DMS114 treated with DMSO at 0.1 percent for 48 hours (cell line): Measurements from ENCODE around the gene HMCES.

ENCODE experiments used
- DNase-seq: peaks from one replicate; lab custom pipeline; 2025; ENCODE audit not compliant: unreplicated experiment; lab: John Stamatoyannopoulos, UW

Gene HMCES, protein sequence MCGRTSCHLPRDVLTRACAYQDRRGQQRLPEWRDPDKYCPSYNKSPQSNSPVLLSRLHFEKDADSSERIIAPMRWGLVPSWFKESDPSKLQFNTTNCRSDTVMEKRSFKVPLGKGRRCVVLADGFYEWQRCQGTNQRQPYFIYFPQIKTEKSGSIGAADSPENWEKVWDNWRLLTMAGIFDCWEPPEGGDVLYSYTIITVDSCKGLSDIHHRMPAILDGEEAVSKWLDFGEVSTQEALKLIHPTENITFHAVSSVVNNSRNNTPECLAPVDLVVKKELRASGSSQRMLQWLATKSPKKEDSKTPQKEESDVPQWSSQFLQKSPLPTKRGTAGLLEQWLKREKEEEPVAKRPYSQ

DNA sequence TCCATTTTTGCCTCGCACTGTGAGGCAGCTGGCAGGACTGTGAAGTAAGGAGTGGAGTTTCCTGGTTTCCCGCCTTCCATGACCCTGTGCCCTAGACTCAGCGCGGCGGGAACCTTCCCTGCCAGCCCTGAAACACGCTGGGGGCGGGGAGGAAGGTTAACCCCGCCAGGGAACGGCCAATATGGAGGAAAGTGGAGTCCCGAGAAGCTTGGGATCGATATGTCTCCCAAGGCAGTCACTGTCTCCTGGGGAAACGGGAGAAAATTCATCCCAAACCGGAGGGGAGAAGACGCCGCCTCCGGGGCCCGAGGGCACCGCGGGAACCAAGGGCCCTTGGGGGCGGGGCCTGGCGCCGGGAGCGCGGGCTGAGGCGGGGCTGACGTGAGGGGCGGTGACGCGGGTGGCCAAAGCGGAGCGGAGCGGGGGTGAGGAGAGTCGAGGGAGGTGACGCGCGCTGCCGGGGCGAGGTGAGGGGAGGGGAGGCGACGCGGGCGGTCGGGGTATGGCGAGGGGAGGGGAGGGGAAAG lies at the start of gene HMCES:
Gene HMCES, plus strand, starts transcription at position 432 of the 527 bp plus-strand sequence. CDS start 863 bp downstream, outside the sequence.
- DNase-seq, result peak; percentile 78

DNA sequence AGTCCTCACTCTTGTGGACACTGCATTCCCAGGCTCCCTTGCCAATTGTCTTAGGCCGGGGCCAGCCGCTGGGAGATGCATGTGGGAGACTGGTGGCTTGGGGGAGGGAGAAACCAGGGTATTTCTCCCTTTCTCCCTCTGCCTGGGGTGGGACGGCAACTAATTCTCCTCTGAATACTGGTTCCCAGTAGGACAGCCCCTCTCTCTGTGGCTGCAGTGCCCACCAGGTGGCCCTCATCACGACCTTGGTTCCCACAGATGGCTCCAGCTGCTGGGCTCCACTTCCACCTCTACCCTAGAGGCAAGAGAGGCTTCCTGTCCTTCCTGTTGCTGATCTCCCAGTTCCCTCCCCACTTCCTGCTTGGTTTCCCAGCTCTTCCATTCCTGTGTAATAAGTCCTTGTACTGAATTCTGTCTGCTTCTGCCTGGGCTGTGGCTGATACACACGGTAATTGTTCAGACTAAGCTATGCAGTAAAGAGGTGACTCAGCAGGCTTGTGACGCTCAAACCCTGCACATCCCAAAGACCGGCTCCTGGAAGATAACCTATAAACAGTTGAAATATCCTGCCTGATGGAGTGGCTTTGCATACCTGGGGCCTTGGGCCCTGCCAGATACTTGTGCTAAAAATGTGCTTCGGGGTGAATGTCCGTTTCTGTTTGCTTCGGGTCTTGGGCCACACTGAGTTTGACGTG lies 49.6 kb upstream of the HMCES start:
- no peak for DNase-seq

DNA sequence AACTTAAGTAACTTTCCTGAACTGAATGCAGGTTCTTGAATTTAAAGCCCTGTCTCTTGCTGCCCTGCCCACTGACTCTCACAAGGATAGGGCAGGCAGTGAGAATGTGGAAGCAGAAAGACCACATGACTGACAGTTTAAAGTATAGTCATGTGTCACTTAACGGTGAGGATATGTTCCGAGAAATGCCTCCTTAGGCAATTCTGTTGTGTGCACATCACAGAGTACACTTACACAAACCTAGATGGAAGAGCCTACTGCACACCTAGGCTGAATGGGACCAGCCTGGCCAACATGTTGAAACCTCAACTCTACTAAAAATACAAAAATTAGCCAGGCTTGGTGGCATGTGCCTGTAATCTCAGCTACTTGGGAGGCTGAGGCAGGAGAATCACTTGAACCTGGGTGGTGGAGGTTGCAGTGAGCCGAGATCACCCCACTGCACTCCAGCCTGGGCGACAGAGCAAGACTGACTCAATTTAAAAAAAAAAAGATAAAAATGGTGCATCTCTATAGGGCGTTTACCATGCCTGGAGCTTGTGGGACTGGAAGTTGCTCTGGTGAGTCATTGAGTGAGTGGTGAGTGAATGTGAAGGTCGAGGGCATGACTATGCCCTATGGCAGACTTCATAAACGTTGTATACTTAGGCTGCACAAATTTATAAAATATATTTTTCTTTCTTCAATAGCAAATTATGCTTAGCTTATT lies 48.2 kb upstream of the HMCES start:
- DNase-seq, result no peak

DNA sequence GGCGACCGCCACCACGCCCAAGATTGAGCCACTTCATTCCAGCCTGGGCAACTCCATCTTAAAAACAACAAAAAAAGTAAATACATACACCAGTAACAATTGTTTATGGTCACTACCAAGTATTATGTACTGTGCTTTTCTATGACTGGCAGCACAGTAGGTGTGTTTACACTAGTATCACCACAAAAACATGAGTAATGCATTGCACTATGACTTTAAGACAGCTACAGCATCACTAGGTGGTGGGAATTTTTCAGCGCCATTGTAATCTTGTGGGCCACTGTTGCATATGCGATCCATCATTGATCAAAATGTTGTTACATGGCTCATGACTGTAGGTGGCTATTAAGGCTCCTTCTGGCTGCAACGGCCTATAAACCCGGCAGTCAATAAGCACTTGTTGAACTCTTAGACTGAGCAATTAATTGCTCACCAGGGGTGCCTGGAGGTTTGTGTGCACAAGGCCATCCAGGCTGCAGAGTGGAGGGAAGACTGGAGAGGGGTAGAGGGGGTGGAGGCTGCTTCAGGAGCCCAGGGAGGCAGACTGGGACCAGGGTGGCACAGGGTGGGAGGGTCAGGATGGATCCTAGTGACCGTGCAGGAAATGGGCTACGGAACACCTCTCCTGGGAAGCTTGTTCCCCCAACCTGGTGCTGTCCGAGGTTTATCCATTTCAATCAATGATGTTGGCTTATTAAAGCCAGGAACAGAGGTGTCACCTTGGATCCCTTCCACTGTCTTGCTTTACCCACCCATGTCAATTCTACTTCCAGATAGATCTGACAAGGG lies 47.1 kb upstream of the HMCES start:
- DNase-seq, result no peak

DNA sequence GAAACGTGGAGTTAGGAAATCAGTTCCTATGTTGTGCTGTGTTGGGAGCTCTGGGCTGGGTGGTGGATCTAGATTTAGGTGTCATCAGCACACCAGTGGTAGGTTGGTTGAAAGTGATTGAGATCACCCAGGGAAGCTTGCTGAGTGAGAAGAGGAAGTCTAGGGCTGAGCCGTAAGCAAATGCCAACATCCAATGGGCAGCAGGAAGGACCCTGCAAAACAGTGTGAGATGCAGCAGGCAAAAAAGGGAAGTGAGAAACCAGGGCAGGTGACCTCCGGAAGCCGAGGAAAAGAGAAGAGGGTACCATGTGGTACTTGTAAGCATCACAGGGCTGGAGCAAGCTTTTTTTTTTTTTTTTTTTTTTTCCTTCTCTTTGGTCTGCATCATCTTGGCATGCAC lies 45.1 kb upstream of the HMCES start:
- no peak for DNase-seq

DNA sequence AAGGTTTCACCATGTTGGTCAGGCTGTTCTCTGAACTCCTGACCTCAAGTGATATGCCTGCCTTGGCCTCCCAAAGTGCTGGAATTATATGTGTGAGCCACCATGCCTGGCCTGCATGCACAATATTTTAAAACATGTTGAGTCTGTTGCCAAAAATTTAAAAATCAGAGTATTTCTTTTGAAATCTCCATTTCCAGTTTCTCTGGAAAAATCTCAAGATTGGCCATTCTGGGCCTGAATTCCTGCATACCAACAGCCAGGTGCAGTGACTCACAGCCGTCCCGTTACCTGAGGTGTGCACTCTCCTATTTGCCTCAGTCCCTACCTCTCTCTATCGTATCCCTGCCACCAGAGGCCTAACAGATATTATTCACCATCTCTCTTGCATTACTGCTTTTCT lies 44.2 kb upstream of the HMCES start:
- no peak for DNase-seq

DNA sequence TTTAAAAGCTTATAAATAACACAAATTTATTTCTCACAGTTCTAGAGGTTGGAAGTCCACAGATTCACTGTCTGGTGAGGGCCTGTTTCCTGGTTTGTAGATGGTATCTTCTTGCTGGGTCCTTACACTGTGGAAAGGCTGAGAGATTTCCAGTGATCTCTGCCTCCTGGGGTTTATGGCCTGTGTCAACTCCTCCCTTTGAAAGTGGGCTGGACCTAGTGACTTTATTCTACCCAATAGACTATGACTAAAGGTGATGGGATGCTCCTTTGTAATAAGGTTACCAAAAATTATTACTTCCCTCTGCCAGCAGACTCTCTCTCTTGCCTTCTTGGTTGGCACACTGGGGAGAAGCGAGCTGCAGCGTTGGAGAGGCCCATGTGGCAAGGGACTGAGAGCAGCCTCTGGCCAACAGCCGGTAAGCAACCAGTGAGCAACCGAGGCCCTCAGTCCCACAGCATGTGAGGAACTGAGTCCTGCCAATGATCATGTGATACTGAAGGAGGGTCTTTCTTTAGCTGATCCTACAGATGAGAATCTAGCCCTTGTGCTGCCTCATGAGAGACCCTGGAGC lies 43.2 kb upstream of the HMCES start:
- DNase-seq, result no peak

DNA sequence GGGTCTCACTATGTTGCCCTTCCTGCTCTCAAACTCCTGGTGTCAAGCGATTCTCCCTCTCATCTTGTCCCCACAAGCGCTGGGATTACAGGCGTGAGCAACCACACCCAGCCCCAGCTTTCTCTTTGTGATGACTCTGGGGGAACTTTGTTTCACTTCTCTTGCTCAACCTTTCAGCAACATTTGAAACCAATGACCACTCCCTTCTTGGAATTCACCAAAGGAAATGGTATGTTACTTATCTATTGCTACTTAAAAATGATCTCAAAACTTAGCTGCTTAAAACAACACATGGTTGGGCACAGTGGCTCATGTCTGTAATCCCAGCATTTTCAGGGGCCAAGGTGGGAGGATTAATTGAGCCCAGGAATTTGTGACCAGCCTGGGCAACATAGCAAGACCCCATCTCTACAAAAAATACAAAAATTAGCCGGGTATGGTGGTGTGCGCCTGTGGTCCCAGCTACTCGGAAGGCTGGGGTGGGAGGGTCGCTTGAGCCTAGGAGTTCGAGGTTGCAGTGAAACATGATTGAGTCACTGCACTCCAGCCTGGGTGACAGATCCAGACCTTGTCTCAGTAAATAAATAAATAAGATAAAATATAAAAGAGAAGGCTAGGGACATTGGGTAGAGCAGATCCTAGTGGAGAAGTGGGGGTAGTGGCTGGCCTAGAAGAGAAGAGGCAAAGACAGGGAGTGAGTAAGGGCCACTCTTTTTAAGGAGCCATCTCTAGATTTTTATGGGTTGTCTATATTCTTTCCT lies 39.5 kb upstream of the HMCES start:
- DNase-seq, result no peak

DNA sequence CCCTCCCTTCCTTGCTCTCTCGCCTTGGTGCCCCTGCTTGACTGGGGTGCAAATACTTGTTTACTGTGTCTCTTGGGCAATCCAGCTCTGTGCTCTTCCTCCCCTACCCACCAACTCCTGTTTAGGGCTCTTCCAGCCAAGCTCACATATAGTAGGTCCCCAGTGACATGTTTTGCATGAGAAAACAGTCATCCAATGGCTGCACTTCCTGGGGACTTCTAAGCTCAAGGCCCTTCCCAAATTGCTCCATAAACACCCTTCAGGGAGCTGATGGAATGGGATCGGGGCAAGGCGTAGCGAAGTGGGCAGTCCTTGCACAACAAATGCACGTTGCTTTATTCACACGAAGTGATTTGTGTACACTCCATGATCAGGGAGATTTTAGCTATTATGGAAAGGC lies 38.7 kb upstream of the HMCES start:
- DNase-seq, result no peak

DNA sequence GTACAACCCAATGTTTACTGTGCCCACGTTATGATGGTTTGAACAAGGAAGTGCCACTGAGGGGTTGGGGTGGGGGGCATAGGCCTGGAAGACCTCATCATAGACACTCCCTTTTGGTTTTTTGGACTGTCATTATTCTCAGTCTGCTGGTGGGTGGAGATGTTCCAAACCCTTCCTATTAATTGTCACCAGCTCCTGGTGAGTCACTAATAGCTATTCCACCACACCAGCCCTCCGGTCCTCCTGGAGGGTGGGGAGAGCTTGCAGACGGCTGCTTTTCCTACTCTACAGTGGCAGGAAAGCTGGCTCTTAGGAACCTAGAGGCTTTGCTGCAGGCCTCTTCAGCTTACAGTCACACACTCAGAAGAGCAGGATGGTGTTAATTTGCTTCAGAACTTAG lies 38.2 kb upstream of the HMCES start:
- no peak for DNase-seq

DNA sequence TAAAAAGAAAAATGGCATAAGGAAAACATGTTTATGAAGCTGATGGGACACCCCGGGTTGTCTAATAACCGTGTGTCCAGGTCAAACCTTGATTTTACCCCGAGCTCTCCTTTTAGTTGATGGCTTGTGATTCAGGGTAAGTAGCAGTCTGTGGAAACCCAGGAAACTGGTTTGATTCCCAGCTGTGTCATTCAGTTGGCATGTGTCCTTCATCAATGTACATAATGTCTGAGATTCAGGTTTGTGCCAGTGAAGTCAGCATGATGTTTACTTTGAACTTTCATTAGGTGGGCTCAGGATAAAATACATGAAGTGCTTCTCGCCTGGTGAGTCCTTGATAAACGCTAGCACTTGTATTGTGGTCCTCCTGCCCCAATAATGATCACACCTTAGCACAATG lies 33.5 kb upstream of the HMCES start:
- no peak for DNase-seq

DNA sequence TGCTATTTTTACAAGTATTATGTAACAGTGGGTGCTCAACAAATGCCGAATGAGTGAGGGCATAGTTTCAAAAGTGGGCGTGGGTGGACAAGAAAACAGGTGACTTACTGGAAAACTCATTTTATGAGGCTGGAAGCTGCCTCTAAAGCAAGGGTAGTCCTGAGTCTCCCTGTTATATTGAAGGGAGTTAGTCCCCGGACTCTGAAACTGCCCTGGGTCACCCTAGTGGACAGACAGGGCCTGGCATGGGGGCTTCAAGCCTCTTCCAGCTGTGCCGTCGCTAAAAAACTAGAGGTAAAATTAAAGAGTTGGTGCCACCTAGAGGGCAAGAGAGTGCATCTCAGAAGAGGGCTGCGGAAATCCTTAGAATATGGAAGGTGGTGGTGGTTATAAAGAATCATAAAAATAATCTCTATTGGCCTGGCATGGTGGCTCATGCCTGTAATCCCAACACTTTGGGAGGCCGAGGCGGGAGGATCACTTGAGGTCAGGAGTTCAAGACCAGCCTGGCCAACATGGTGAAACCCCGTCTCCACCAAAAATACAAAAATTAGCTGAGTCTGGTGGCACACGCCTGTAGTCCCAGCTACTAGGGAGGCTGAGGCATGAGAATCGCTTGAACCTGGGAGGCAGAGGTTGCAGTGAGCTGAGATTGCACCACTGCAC lies 32.9 kb upstream of the HMCES start:
- DNase-seq, result peak; percentile 90

DNA sequence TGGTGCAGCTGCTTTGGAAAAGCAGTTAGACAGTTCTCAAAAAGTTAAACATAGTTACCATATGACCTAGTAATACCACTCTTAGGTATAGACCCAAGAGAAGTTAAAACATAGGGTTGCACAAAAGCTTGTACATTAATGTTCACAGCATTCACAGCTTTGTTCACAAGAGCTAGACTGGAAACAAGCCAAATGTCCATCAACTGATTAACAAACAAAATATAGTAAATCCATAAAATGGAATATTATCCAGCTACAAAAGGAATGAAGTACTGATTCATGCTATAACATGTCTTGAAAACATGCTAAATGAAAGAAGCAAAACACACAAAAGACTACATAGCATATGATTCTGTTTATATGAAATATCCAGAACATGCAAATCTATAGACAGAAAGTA lies 32.0 kb upstream of the HMCES start:
- no peak for DNase-seq

DNA sequence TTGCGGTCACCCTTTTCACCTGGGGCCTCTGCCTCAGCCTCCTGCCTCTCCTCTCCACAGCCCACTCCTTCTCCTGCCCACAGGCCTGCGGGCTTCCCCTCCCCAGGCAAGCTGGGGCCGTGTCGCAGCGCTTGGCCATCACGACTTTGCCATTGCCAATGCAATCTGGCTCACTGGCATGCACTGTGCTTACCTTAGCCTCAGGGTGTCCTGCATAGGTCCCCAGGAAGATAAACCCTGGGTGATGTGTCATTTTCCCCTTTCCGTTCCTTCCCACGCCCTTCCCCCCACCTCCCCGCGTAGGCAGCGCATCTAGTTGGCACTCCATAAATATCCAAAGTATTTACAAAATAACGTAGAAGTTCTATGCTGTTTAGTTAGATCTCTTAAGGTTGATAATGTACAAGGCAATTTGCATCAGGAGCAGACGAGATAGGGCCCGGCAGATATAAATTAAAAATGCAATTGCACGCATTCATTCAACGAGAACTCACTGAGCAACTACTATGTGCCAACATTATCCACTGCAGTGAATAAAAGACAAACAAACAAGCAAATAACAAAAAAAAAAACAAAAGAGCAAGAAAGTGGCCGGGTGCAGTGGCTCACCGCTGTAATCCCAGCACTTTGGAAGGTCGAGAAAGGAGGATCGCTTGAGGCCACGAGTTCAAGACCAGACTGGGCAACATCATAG lies 30.2 kb upstream of the HMCES start:
- DNase-seq, result no peak

DNA sequence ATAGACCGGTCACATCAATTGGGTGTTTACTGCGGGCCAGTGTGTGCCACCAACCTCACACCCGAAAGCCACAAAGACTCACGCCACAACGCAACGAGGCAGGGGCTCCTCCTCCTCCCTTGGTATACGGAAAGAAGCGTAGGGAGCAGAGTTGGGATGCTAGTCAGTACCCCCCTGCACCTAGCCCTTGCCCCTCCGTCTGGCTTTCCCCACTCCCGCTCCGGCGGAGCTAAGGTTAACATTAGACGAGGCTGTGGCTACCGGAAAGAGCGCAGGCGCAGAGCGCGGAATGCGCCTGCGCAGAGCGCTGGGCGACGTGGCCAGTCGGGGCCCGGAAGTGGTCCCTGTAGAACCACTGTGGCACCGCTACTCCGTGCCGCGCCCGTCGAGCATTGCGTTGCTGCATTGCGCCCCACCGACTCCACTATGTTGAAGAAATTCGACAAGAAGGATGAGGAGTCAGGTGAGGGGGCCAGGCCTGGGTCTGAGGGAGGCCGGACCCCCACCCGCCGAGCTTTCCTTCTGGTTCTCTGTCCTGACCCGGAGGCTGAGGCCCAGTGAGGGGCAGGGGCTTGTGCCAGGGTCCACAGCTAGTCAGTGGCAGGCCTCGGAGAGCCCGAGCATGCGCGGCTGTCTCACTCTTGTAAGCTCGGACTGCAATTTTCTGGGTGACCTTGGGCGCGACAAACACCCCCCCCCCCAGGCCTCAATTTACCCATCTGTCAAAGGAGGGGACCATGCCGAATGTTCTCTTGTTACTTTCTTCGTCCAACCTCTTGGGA lies 29.2 kb upstream of the HMCES start, which contains the start of gene COPG1:
Gene COPG1, plus strand, starts transcription at position 323 of the 782 bp plus-strand sequence. Its CDS starts 104 bp downstream, at position 427.
- peak; percentile 82 for DNase-seq

DNA sequence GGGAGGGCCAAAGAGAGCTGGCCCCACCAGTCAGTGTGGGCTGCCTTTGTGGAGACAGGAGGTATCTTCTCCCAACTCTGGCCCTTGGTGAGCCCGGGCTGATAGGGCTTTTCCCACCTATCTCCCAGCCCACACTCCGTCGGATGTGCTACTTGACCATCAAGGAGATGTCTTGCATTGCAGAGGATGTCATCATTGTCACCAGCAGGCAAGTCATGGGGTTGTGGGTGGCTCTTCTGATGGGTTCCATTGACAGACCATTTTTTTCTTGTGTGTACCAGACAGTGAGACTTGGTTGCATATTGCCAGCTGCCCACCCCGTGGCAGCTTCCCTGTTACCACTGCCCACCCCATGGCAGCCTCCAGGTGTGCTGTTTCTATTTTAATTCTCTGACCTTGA lies 25.9 kb upstream of the HMCES start:
- DNase-seq, result no peak

DNA sequence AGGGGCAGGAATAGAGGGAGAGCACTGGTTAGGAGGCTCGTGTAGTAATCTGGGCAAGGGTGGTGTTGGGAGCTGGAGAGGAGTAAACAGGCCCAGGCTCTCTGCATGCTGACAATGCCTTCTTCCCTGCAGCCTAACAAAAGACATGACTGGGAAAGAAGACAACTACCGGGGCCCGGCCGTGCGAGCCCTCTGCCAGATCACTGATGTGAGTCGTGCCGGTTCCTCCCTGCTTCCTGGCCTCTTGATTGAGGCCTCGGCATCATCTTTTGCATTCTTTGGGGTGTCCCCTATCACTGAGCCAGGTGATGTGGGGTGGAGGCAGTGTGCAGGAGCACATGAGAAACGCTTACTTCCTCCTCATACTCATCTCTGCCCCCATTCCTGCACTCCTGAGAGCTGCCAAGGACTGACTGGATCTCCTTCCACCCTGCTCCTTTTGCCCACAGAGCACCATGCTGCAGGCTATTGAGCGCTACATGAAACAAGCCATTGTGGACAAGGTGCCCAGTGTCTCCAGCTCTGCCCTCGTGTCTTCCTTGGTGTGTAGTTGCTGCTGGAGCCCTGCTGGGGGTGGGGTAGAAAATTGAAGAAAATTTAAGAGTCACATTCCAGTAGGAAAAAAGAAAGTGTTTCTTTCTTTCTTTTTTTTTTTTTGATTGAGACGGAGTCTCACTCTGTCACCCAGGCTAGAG lies 24.0 kb upstream of the HMCES start:
- DNase-seq, result no peak
